ENCODE measurements around the gene SHISA4.
"Not testable (repeated sequence)": the region's sequence is repeated elsewhere in the genome, so short reads cannot be mapped to it uniquely, and the experiment has no call there.

SHISA4 gene

GRCh38 chr1:201895913-201896807, 7.5 kb downstream of the SHISA4 start:
- H3K36me3 ChIP-seq (ENCODE audit: insufficient read depth, low read length): no peaks in the 10 kb centered on the region
- no peaks in the 10 kb centered on the region for H3K4me1 ChIP-seq (ENCODE audit: insufficient read depth, low read length)
- H3K9me3 ChIP-seq (ENCODE audit: low read length): no peaks in the 10 kb centered on the region
- H3K4me3 ChIP-seq (ENCODE audit: low read length): no peak overlapping the region
- no peak overlapping the region for H2AFZ ChIP-seq (ENCODE audit: low read depth, low read length)
- peaks cover 5% of the 10 kb centered on the region for H3K27me3 ChIP-seq (ENCODE audit: insufficient read depth, low read length)

GRCh38 chr1:201896951-201897391, 8.3 kb downstream of the SHISA4 start:
- no peaks in the 10 kb centered on the region for H3K36me3 ChIP-seq (ENCODE audit: insufficient read depth, low read length)
- H2AFZ ChIP-seq (ENCODE audit: low read depth, low read length): no peak overlapping the region
- H3K9me3 ChIP-seq (ENCODE audit: low read length): no peaks in the 10 kb centered on the region
- no peak overlapping the region for H3K4me3 ChIP-seq (ENCODE audit: low read length)
- peaks cover 3% of the 10 kb centered on the region for H3K27me3 ChIP-seq (ENCODE audit: insufficient read depth, low read length)
- no peaks in the 10 kb centered on the region for H3K4me1 ChIP-seq (ENCODE audit: insufficient read depth, low read length)

- Histone ChIP-seq H3K4me1 (ENCODE audit: insufficient read depth, low read length) (no peaks in the 10 kb centered on the region), H3K27me3 (ENCODE audit: insufficient read depth, low read length) (peaks cover 3% of the 10 kb centered on the region), H3K9me3 (ENCODE audit: low read length) (no peaks in the 10 kb centered on the region), H3K36me3 (ENCODE audit: insufficient read depth, low read length) (no peaks in the 10 kb centered on the region), H2AFZ (ENCODE audit: low read depth, low read length) (no peak overlapping the region), H3K4me3 (ENCODE audit: low read length) (no peak overlapping the region)
Measured at GRCh38 chr1:201898240-201898894, 9.7 kb downstream of the SHISA4 start.

- Histone ChIP-seq H3K9me3 (ENCODE audit: low read length) (no peaks in the 10 kb centered on the region), H2AFZ (ENCODE audit: low read depth, low read length) (no peak overlapping the region), H3K4me1 (ENCODE audit: insufficient read depth, low read length) (no peaks in the 10 kb centered on the region), H3K36me3 (ENCODE audit: insufficient read depth, low read length) (no peaks in the 10 kb centered on the region), H3K27me3 (ENCODE audit: insufficient read depth, low read length) (peaks cover 3% of the 10 kb centered on the region), H3K4me3 (ENCODE audit: low read length) (no peak overlapping the region)
Measured at GRCh38 chr1:201898992-201899391, 10.3 kb downstream of the SHISA4 start.

- H3K4me1 ChIP-seq (ENCODE audit: insufficient read depth, low read length): no peaks in the 10 kb centered on the region
Measured at GRCh38 chr1:201899683-201900429, 11.2 kb downstream of the SHISA4 start.

GRCh38 chr1:201900476-201900875, 11.8 kb downstream of the SHISA4 start:
- H3K4me3 ChIP-seq (ENCODE audit: low read length): no peak overlapping the region
- no peaks in the 10 kb centered on the region for H3K36me3 ChIP-seq (ENCODE audit: insufficient read depth, low read length)
- no peak overlapping the region for H2AFZ ChIP-seq (ENCODE audit: low read depth, low read length)
- H3K27me3 ChIP-seq (ENCODE audit: insufficient read depth, low read length): peaks cover 7% of the 10 kb centered on the region
- no peaks in the 10 kb centered on the region for H3K4me1 ChIP-seq (ENCODE audit: insufficient read depth, low read length)
- H3K9me3 ChIP-seq (ENCODE audit: low read length): no peaks in the 10 kb centered on the region

More at GRCh38 chr1:201899683-201900429, 11.2 kb downstream of the SHISA4 start:
- no peaks in the 10 kb centered on the region for H3K9me3 ChIP-seq (ENCODE audit: low read length)
- H3K36me3 ChIP-seq (ENCODE audit: insufficient read depth, low read length): no peaks in the 10 kb centered on the region
- no peak overlapping the region for H3K4me3 ChIP-seq (ENCODE audit: low read length)
- H3K27me3 ChIP-seq (ENCODE audit: insufficient read depth, low read length): peaks cover under 1% of the 10 kb centered on the region
- no peak overlapping the region for H2AFZ ChIP-seq (ENCODE audit: low read depth, low read length)

GRCh38 chr1:201901036-201901435, 12.3 kb downstream of the SHISA4 start:
- not testable (repeated sequence) for H2AFZ ChIP-seq (ENCODE audit: low read depth, low read length); H3K36me3 ChIP-seq (ENCODE audit: insufficient read depth, low read length); H3K9me3 ChIP-seq (ENCODE audit: low read length); H3K4me1 ChIP-seq (ENCODE audit: insufficient read depth, low read length); H3K4me3 ChIP-seq (ENCODE audit: low read length)
- peaks cover 12% of the 10 kb centered on the region for H3K27me3 ChIP-seq (ENCODE audit: insufficient read depth, low read length)

GRCh38 chr1:201902198-201902597, 13.5 kb downstream of the SHISA4 start:
- no peaks in the 10 kb centered on the region for H3K36me3 ChIP-seq (ENCODE audit: insufficient read depth, low read length)

GRCh38 chr1:201903135-201903534, 14.4 kb downstream of the SHISA4 start:
- H3K4me3 ChIP-seq (ENCODE audit: low read length): no peak overlapping the region
- H3K36me3 ChIP-seq (ENCODE audit: insufficient read depth, low read length): no peaks in the 10 kb centered on the region
- H3K9me3 ChIP-seq (ENCODE audit: low read length): no peaks in the 10 kb centered on the region
- H3K4me1 ChIP-seq (ENCODE audit: insufficient read depth, low read length): no peaks in the 10 kb centered on the region
- H2AFZ ChIP-seq (ENCODE audit: low read depth, low read length): no peak overlapping the region
- peaks cover 18% of the 10 kb centered on the region for H3K27me3 ChIP-seq (ENCODE audit: insufficient read depth, low read length)

More at GRCh38 chr1:201902198-201902597, 13.5 kb downstream of the SHISA4 start:
- H2AFZ ChIP-seq (ENCODE audit: low read depth, low read length): no peak overlapping the region
- no peaks in the 10 kb centered on the region for H3K4me1 ChIP-seq (ENCODE audit: insufficient read depth, low read length)
- H3K4me3 ChIP-seq (ENCODE audit: low read length): no peak overlapping the region
- H3K27me3 ChIP-seq (ENCODE audit: insufficient read depth, low read length): peaks cover 12% of the 10 kb centered on the region
- no peaks in the 10 kb centered on the region for H3K9me3 ChIP-seq (ENCODE audit: low read length)

GRCh38 chr1:201904579-201904978, 15.9 kb downstream of the SHISA4 start:
- no peaks in the 10 kb centered on the region for H3K36me3 ChIP-seq (ENCODE audit: insufficient read depth, low read length)
- no peaks in the 10 kb centered on the region for H3K9me3 ChIP-seq (ENCODE audit: low read length)
- H3K4me1 ChIP-seq (ENCODE audit: insufficient read depth, low read length): no peaks in the 10 kb centered on the region
- peaks cover 26% of the 10 kb centered on the region for H3K27me3 ChIP-seq (ENCODE audit: insufficient read depth, low read length)
- H3K4me3 ChIP-seq (ENCODE audit: low read length): no peak overlapping the region
- no peak overlapping the region for H2AFZ ChIP-seq (ENCODE audit: low read depth, low read length)

- H3K27me3 ChIP-seq (ENCODE audit: insufficient read depth, low read length): peaks cover 28% of the 10 kb centered on the region
- no peak overlapping the region for H2AFZ ChIP-seq (ENCODE audit: low read depth, low read length)
- no peak overlapping the region for H3K4me3 ChIP-seq (ENCODE audit: low read length)
- H3K9me3 ChIP-seq (ENCODE audit: low read length): no peaks in the 10 kb centered on the region
- no peaks in the 10 kb centered on the region for H3K36me3 ChIP-seq (ENCODE audit: insufficient read depth, low read length)
- no peaks in the 10 kb centered on the region for H3K4me1 ChIP-seq (ENCODE audit: insufficient read depth, low read length)
Measured at GRCh38 chr1:201905234-201905890, 16.7 kb downstream of the SHISA4 start.

GRCh38 chr1:201906336-201906735, 17.6 kb downstream of the SHISA4 start:
- Histone ChIP-seq H3K4me1 (ENCODE audit: insufficient read depth, low read length) (no peaks in the 10 kb centered on the region), H3K4me3 (ENCODE audit: low read length) (no peak overlapping the region), H3K36me3 (ENCODE audit: insufficient read depth, low read length) (no peaks in the 10 kb centered on the region), H2AFZ (ENCODE audit: low read depth, low read length) (no peak overlapping the region), H3K27me3 (ENCODE audit: insufficient read depth, low read length) (peaks cover 28% of the 10 kb centered on the region), H3K9me3 (ENCODE audit: low read length) (no peaks in the 10 kb centered on the region)

Data from neuron (in vitro differentiated cells).